HUES6 (cell line): ENCODE data around the gene ZNF385C.
A peak's percentile ranks its signal among the peaks of the same experiment; 100 is the strongest.
"Not testable (repeated sequence)": the region's sequence is repeated elsewhere in the genome, so short reads cannot be mapped to it uniquely, and the experiment has no call there.

Source experiments
- H3K27ac ChIP-seq: 2 replicates; pipeline ENCODE4 v1.7.0; 2013; ENCODE audit warnings: low read depth, mild to moderate bottlenecking, low read length, inconsistent platforms
- H3K27me3 ChIP-seq: 2 replicates; pipeline ENCODE4 v1.6.1; 2013; ENCODE audit warnings: low read length; ENCODE audit not compliant: control insufficient read depth, insufficient read depth
- H3K36me3 ChIP-seq: 2 replicates; pipeline ENCODE4 v1.6.1; 2013; ENCODE audit warnings: low read length; ENCODE audit not compliant: control insufficient read depth, insufficient read depth
- H3K4me1 ChIP-seq: 2 replicates; pipeline ENCODE4 v1.6.1; 2013; ENCODE audit warnings: low read length; ENCODE audit not compliant: control insufficient read depth, insufficient read depth
- H3K4me3 ChIP-seq: 2 replicates; pipeline ENCODE4 v1.5.1; 2013; ENCODE audit warnings: low read depth, low read length
- H3K9ac ChIP-seq: one replicate; pipeline ENCODE4 v1.6.1; 2013; ENCODE audit warnings: mild to moderate bottlenecking, low read length
- H3K9me3 ChIP-seq: 2 replicates; pipeline ENCODE4 v1.6.1; 2013; ENCODE audit warnings: low read depth, low read length; ENCODE audit not compliant: control insufficient read depth, insufficient read depth

Gene ZNF385C

GRCh38 chr17:42013740-42014139 lies 84.5 kb downstream of the ZNF385C start:
- peak overlapping the region; percentile 72 for H3K9ac ChIP-seq
- 0 out of 2 replicates have a peak overlapping the region, but pooled peaks have one; percentile 9 for H3K4me3 ChIP-seq
- not testable (repeated sequence) for H3K27me3 ChIP-seq, H3K9me3 ChIP-seq
- peak overlapping the region; percentile 91; the same call in 1 of the 2 replicates for H3K27ac ChIP-seq
- H3K4me1 ChIP-seq: peaks cover 33% of the 10 kb centered on the region
- H3K36me3 ChIP-seq: peaks cover 13% of the 10 kb centered on the region; the same call in 1 of the 2 replicates

GRCh38 chr17:42012363-42012762 lies 85.9 kb downstream of the ZNF385C start:
- peaks cover 13% of the 10 kb centered on the region; the same call in 1 of the 2 replicates for H3K36me3 ChIP-seq
- peak overlapping the region; percentile 72 for H3K9ac ChIP-seq
- not testable (repeated sequence) for H3K9me3 ChIP-seq

GRCh38 chr17:42010898-42011516 lies 87.3 kb downstream of the ZNF385C start:
- H3K27ac ChIP-seq: peak overlapping the region; percentile 57
- H3K9ac ChIP-seq: peak overlapping the region; percentile 15
- no peaks in the 10 kb centered on the region for H3K27me3 ChIP-seq
- H3K4me1 ChIP-seq: peaks cover 30% of the 10 kb centered on the region
- H3K4me3 ChIP-seq: no peak overlapping the region
- H3K36me3 ChIP-seq: peaks cover 13% of the 10 kb centered on the region; the same call in 1 of the 2 replicates
- no peaks in the 10 kb centered on the region for H3K9me3 ChIP-seq

More at GRCh38 chr17:42012363-42012762, 85.9 kb downstream of the ZNF385C start:
- not testable (repeated sequence) for H3K27me3 ChIP-seq
- Histone ChIP-seq H3K4me1 (peaks cover 33% of the 10 kb centered on the region), H3K4me3 (peak overlapping the region; percentile 6; the same call in 1 of the 2 replicates), H3K27ac (peak overlapping the region; percentile 91)

GRCh38 chr17:42010266-42010680 lies 88.0 kb downstream of the ZNF385C start:
- H3K4me3 ChIP-seq, H3K27me3 ChIP-seq, H3K9me3 ChIP-seq, H3K9ac ChIP-seq: not testable (repeated sequence)
- 0 out of 2 replicates have a peak overlapping the region, but pooled peaks have one; percentile 57 for H3K27ac ChIP-seq
- peaks cover 12% of the 10 kb centered on the region; the same call in 1 of the 2 replicates for H3K36me3 ChIP-seq
- peaks cover 29% of the 10 kb centered on the region for H3K4me1 ChIP-seq

- Histone ChIP-seq H3K27me3 (no peaks in the 10 kb centered on the region), H3K4me1 (peaks cover 29% of the 10 kb centered on the region), H3K4me3 (no peak overlapping the region), H3K9me3 (no peaks in the 10 kb centered on the region), H3K27ac (no peak overlapping the region), H3K9ac (no peak overlapping the region), H3K36me3 (0 out of 2 replicates have a peak, but pooled peaks cover 9% of the 10 kb centered on the region)
Measured at GRCh38 chr17:42009170-42009569, 89.1 kb downstream of the ZNF385C start.

GRCh38 chr17:42005166-42005565 lies 93.1 kb downstream of the ZNF385C start:
- Histone ChIP-seq H3K27ac (no peak overlapping the region), H3K36me3 (peaks cover 44% of the 10 kb centered on the region), H3K27me3 (no peaks in the 10 kb centered on the region), H3K4me3 (no peak overlapping the region), H3K9ac (no peak overlapping the region), H3K9me3 (no peaks in the 10 kb centered on the region), H3K4me1 (no peaks in the 10 kb centered on the region; the same call in 1 of the 2 replicates)

GRCh38 chr17:42002792-42003301 lies 95.4 kb downstream of the ZNF385C start:
- Histone ChIP-seq H3K27me3 (no peaks in the 10 kb centered on the region), H3K9ac (no peak overlapping the region), H3K9me3 (no peaks in the 10 kb centered on the region), H3K36me3 (peaks cover 55% of the 10 kb centered on the region), H3K4me1 (no peaks in the 10 kb centered on the region; the same call in 1 of the 2 replicates), H3K4me3 (no peak overlapping the region), H3K27ac (no peak overlapping the region)

GRCh38 chr17:42002175-42002791 lies 96.0 kb downstream of the ZNF385C start:
- no peak overlapping the region for H3K9ac ChIP-seq
- no peaks in the 10 kb centered on the region; the same call in 1 of the 2 replicates for H3K4me1 ChIP-seq
- no peak overlapping the region for H3K27ac ChIP-seq
- no peaks in the 10 kb centered on the region for H3K27me3 ChIP-seq
- H3K9me3 ChIP-seq: no peaks in the 10 kb centered on the region
- H3K4me3 ChIP-seq: no peak overlapping the region
- peaks cover 61% of the 10 kb centered on the region for H3K36me3 ChIP-seq

- no peak overlapping the region for H3K27ac ChIP-seq
- no peaks in the 10 kb centered on the region for H3K9me3 ChIP-seq
- H3K36me3 ChIP-seq: peaks cover 67% of the 10 kb centered on the region
- no peak overlapping the region for H3K9ac ChIP-seq
- no peaks in the 10 kb centered on the region for H3K27me3 ChIP-seq
- no peak overlapping the region for H3K4me3 ChIP-seq
- H3K4me1 ChIP-seq: no peaks in the 10 kb centered on the region; the same call in 1 of the 2 replicates
Measured at GRCh38 chr17:42001729-42002128, 96.5 kb downstream of the ZNF385C start.

- no peak overlapping the region for H3K27ac ChIP-seq
- peaks cover 78% of the 10 kb centered on the region for H3K36me3 ChIP-seq
- H3K4me1 ChIP-seq: no peaks in the 10 kb centered on the region; the same call in 1 of the 2 replicates
- H3K9ac ChIP-seq: no peak overlapping the region
- no peaks in the 10 kb centered on the region for H3K9me3 ChIP-seq
- no peak overlapping the region for H3K4me3 ChIP-seq
- no peaks in the 10 kb centered on the region for H3K27me3 ChIP-seq
Measured at GRCh38 chr17:42000413-42001133, 97.7 kb downstream of the ZNF385C start.
